NT2/D1 (cell line): ENCODE results near the gene METRNL.

Source experiments
- SUZ12 ChIP-seq: IDR thresholded peaks from 2 replicates; pipeline ENCODE4 v1.6.1; 2011; ENCODE audit not compliant: insufficient read length, insufficient read depth; ENCODE audit errors: extremely low read depth
- ZNF274 ChIP-seq: IDR thresholded peaks from 2 replicates; pipeline ENCODE4 v1.6.1; 2011; ENCODE audit warnings: mild to moderate bottlenecking, low read depth, low read length

DNA sequence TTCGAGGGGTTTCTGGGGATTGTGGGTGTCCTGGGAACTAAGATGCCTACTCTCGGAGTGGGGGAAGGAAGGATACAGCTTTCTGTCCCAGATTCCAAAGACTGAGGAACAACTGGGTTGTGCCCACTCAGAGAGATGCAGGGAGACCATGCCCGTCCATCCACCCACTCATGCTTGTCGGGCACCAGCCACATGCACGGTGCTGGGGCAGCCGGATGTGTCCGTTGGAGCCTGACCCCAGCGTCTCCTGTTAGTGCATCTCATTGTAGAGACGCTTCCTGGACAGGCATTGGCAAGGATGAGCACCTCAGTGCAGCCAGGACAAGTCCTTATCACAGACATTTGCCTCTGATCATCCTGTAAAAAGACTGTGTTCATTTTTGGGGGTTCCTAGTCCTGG, 58.1 kb downstream of the METRNL start:
- TF ChIP-seq ZNF274 (no peak), SUZ12 (no peak)
